Ectodermal cell (in vitro differentiated cells): Measurements from ENCODE around the gene NSL1.

Experiments used
- H3K27ac ChIP-seq: 2 replicates; pipeline ENCODE4 v1.7.0; 2013; ENCODE audit warnings: mild to moderate bottlenecking, low read depth, low read length; ENCODE audit not compliant: insufficient read depth, poor library complexity, severe bottlenecking
- H3K27me3 ChIP-seq: 2 replicates; pipeline ENCODE4 v1.7.0; 2013; ENCODE audit warnings: mild to moderate bottlenecking, low read length; ENCODE audit not compliant: insufficient read depth, control insufficient read depth, poor library complexity, severe bottlenecking
- H3K36me3 ChIP-seq: one replicate; pipeline ENCODE4 v1.7.0; 2013; ENCODE audit warnings: low read length; ENCODE audit not compliant: control insufficient read depth, insufficient read depth
- H3K4me1 ChIP-seq: one replicate; pipeline ENCODE4 v1.7.0; 2013; ENCODE audit warnings: low read length; ENCODE audit not compliant: control insufficient read depth, insufficient read depth
- H3K4me3 ChIP-seq: 2 replicates; pipeline ENCODE4 v1.7.0; 2013; ENCODE audit warnings: low read depth, low read length, control low read depth; ENCODE audit not compliant: insufficient read depth
- H3K9me3 ChIP-seq: 2 replicates; pipeline ENCODE4 v1.7.0; 2013; ENCODE audit warnings: mild to moderate bottlenecking, low read length, moderate library complexity; ENCODE audit not compliant: control insufficient read depth
- WGBS, 2 experiments: methylation state at CpG; one replicate each; pipeline ENCODE4 v1.1.7; 2013; ENCODE audit warnings: missing lambda C conversion rate in 2 of 2; 5-methylcytosine and 5-hydroxymethylcytosine counted together

Gene NSL1

GRCh38 chr1:212677136-212677535, 114.4 kb downstream of the NSL1 start:
- Histone ChIP-seq H3K27ac (no peak overlapping the region), H3K27me3 (no peaks in the 10 kb centered on the region), H3K36me3 (no peaks in the 10 kb centered on the region), H3K4me1 (peaks cover 12% of the 10 kb centered on the region), H3K4me3 (no peak overlapping the region), H3K9me3 (no peaks in the 10 kb centered on the region)
- 91% methylated on average over 4 of the region's 4 CpGs for WGBS, 2 experiments
